NCI-H1930 (cell line): ENCODE results near the gene HDHD5.
"Not testable (repeated sequence)": the region's sequence is repeated elsewhere in the genome, so short reads cannot be mapped to it uniquely, and the experiment has no call there.

ENCODE experiments used
- DNase-seq, 2 experiments: peaks; one replicate each; lab custom pipeline; 2025; lab: John Stamatoyannopoulos, UW

Gene HDHD5

DNA sequence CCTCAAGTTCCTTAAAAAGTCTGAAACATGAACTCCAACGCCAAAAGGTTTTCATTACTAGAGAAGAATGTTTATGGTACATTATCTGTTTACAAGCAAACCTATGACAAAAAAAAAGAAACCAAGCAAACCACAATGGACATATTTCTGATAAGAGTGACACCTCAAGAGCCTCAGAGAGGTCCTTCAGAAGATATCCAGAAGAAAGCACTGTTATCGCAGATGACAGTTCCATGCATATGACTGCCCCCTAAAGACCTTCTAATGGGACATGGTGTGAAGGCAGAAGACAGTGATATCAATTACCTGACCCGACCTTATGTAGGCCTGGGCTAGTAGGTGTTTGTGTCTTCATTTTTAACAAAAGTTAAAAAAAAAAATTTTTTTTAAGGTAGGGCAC is 3.1 kb downstream of the HDHD5 start:
- DNase-seq = no peak

DNA sequence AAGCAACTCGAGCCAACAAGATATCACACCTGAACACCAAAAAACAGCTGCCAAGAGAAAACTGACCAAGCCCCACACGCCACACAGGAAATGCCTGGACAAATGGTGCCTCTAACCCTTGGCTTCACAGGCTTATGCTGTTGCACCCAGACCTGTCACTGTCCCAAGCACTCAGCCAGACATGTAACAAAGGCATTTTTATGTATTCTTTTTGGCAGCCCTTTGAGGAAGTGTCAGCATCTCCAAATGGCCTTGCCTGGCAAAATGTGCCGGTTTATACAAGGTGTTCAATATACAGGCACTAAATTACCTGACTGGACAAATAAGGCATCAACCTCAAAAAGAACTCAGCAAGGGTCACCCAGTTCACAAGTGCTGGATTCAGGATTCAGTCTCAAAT is 6.1 kb downstream of the HDHD5 start:
- DNase-seq = no peak

DNA sequence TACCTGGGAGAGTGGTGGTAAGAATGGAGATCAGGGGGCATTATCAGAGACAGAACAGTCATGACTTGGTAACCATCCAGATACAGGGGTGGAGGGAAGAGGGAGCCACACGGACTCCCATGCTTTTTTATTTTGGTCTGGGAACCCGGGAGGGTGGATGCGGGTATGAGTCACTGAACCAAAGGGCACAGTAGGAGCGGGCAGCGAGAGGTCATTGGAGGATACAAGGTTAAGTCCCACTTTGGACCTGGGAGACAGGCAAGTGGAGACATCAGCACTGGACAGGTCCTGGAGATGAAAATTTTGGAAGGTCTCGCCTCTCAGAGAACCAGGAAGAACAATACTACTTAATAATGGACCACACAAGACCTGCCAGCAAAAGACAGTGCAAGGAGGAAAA is 6.7 kb downstream of the HDHD5 start:
- no peak for DNase-seq

- no peak for DNase-seq
Observed at GRCh38 chr22:17149076-17149815, 9.8 kb downstream of the HDHD5 start.

DNA sequence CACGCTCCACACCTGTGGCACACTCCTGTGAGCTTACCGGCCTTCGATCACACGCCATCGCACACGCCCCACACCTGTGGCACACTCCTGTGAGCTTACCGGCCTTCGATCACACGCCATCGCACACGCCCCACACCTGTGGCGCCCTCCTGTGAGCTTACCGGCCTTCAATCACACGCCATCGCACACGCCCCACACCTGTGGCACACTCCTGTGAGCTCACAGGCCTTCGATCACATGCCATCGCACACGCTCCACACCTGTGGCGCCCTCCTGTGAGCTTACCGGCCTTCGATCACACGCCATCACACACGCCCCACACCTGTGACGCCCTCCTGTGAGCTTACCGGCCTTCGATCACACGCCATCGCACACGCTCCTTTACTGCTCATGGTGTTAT is 11.6 kb downstream of the HDHD5 start:
- DNase-seq = not testable (repeated sequence)

- DNase-seq = no peak
Observed at GRCh38 chr22:17145021-17145680, 13.9 kb downstream of the HDHD5 start.

DNA sequence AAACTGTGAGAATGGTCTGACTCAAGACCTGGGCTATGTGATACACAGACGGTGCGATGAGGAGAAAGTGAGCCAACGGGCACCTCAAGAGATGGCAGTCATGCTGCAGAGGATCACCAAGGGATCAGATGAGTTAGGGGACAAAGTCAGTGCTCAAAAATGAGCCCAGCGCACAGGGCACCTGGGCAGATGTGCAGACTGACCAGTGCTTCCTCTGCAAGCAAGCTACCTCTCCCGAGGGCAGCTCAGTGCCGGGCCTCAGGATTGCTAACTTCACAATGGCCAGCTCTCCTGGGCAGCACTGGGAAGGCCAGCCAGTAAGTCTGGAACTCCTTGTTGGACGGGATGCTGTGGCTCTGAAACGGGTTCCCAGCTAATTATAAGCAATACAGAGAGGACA is 15.3 kb downstream of the HDHD5 start:
- DNase-seq = no peak

DNA sequence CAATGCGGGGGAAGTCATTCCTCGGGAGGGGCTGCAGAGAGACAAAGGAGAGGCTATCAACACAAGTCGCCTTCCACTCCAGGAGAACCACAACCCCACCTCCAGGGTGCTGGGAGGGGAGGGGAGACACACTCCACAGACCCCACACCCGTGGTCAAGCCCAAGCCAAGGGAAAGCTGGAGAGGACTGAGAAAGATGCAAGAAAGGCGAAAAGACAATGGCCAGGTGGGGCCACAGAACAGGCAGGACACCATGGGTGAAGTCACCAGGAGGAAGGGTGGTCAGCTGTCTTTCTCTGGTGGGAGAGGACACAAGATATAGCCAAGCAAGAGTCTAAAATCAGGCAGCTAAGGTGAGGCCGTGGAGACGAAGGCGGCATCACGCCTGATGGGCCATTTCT is 16.0 kb downstream of the HDHD5 start:
- no peak for DNase-seq

- DNase-seq = no peak
Observed at GRCh38 chr22:17140826-17141766, 18.0 kb downstream of the HDHD5 start.

GRCh38 chr22:17140022-17140421 is 19.1 kb downstream of the HDHD5 start:
- DNase-seq = no peak

DNA sequence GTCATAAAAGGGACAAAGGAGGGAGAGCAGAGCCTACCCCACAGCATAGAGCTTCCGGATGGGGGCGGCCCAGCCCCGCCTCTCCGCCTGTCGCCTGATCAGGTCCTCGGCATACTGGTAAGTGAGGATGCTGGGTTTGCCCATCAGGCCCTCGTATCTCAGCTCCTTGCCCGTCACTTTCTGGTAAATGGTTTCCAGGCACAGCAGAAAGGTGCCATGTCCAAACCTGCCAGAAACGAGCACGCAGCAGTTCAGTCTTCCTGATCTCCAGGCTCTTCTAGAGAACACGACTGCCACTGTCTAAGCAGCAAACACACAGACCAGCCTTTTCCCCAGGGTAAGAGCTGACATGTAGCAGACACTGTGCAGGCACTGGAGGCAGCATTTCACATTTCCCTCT is 20.6 kb downstream of the HDHD5 start:
- DNase-seq = no peak

DNA sequence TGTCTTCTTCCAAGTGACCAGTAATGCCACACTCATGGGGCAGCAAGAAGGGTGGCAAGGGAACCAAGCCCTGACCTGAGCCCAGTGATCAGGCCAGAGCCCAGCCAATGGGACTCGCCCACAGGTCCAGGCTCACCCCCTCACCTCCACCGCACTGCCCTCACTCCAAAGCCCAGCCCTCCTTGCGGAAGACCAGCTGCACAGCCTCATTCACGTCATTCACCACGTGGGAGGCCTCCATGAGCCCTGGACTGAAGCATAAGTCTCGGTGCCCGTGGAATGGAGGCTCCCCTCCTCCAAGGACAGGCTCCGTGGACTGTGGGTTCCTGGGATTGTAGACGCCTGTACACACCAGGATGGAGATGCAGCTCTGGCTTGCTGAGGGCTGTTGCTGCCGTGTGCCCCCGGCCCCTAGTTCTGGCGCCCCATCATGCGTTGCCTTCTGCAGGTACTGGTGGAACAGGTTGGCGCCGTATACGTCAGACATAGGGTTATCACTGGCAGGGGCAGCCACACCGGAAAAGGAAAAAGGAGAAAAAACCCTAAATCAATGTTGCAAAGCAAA is 21.1 kb downstream of the HDHD5 start:
- no peak for DNase-seq

- DNase-seq = no peak
Observed at GRCh38 chr22:17137170-17137569, 21.9 kb downstream of the HDHD5 start.

DNA sequence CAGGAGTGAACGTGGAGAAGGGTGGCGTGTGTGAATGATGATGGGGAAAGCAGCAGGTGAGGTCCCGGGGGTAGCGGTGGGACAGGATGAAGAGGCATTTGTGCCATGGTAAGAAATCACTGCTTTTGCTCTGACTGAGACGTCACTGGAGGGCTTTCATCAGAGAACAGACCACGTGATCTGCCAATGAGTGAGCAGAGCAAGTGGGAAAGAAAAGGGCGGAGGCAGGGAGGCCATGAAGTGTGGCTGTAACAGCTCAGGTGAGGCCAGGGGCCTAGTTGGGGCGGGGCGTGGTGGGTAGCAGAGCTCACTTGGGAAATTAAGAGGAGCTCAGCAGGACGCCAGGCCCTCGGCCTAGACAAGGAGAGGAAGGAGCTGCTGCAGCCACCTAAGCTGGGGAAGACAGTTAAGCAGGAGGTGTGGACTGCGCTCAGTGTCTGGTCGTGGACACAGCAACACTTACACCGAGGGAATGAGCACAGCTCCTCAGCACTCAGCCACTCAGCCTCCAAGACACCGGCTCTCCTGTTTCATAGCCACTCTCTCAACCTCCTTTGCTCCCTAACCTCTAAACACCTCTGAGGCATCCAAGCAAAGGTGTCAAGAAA is 23.8 kb downstream of the HDHD5 start:
- DNase-seq = no peak

DNA sequence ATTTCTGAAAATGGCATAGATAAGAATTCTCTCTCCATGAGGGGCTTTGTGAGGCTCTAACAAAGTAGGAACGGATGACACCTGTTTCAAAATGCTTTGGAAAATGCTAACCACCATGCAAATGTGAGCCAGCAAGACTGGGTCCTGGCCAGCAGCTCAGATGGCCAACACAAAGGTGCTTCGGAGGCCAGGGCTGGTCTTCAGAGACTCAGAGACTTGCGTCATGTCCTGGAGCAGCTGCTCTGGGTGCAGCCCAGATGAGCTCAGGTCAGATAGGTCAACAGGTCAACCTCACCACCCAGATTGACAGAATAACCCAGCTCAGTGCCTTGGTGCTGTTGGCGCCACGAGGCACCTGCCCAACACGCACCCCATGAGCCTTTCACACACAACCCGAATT is 25.9 kb downstream of the HDHD5 start:
- DNase-seq = no peak

DNA sequence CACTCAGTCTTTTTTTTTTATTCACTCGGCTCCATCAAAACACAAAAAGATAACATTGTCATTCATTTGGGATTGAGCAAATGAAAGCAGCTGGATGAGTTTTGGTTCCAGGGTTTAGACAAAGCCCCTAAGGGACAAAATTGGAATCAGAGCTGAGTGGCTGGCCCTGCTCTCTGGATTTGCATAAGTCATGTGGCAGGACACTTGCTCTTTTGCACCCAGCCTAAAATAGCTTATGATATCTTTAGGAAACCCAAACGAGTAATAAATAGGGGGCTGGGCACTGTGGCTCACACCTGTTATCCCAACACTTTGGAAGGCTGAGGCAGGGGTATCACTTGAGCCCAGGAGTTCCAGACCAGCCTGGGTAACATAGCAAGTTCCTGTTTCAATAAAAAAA is 27.0 kb downstream of the HDHD5 start:
- no peak for DNase-seq

DNA sequence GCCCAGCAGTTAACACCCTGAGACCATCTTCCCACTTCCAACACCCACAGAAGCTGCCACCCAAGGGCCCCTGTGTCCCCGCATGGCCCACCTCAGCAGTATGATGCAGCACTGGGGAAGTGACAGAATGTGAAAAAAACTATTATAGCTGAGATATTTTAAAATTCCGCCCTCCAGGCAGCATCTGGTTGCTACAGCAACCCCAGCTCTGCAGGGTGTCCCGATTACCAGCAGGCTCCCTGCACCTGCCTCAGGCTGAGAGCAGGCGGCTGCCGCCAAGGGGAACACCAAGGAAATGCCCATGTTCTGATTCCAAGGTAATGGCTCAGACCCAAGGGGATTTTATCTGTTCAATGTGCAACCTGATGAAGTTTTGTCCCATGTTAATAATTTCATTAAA is 27.4 kb downstream of the HDHD5 start:
- DNase-seq = peak in 1 of 2 experiments; percentile 25

- DNase-seq = no peak
Observed at GRCh38 chr22:17130199-17130598, 28.9 kb downstream of the HDHD5 start.

DNA sequence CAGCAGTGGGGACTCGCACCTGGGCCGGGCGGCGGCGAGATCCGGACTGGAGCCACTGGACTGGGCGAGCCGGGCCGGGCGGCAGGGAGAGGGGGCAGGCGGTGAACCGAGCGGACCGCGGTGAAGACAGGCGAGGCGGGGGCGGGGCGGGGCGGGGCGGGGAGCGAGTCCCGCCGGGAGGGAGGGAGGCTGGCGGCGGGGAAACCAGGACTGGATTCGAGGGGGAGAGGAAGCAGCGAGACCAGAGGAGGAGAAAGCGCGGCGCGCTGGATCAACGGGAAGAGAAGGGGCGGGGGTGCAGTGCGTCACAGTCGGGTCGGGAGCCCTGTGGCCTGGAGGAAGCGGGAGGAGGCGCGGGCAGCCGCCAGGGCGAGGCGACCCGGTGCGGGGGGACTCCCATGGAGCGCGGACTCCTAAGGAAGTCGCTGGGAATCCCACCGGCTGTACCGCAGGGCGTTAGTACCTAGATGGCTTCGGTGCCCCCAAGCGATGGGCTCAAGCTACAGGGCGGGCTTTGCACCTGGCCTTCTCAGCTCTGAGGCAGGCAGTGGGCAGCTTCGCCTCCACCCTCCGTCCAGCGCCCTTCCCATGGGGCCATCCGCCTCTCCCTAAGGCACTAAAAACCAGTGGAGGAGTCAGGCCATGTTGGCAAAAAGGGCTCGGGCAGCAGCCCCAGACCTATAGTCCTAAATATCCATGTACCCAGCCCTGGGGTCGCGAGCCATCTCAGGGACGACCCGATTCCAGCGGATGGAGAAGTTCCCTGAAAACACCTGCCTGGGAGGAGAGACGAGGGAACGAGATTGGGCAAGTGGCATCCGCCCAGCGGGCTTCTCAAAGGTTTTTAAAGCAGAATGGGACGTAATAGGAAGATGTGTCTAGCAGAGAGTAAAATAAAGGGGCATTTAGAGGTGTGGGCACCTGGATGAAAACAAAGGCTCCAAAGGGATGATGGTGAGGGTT is 37.6 kb downstream of the HDHD5 start, which contains the start of gene TMEM121B:
Gene TMEM121B, minus strand, starts transcription at position 128 of the 963 bp plus-strand sequence. CDS start 233 bp downstream, outside the sequence.
- DNase-seq = peak; percentile 80 to 83

- no peak for DNase-seq
Observed at GRCh38 chr22:17120711-17121232, 38.3 kb downstream of the HDHD5 start.
